ENCODE results near the gene BABAM2.

Gene BABAM2

DNA sequence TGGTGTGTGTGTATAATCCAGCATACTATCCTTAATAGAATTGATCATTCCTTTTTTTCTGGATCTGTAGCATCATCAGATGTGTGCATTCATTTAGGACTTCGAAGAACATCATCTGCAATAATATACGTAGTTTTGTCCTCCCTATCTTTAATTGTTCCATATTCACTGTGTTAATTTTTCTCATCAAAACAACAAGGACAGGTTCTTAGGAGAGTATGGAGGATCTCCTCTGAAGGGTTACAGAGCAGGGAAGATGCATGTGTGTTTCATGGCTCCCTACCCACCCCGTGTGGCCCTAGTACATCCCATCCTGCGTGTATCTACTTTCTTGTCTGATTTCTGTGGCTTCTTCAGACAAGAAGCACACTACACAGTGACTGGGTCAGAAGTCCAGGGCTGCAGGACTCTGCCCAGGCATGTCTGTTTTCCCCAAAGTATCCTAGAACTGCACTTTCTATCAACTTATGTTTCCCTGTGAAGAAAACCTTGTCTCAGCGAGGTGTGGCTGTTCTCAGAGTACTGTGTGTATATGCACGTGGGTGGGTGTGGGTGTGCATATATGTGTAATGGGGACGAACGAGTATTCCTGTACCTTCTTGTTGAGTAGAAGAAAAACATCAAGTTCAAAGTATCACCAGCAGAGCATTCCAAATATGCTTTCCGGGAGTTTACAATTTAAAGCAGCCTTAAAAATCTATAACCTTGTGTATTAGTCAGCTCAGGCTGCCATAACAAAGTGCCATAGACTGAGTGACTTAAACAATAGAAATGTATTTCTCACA, 281.8 kb downstream of the BABAM2 start:
- DNase-seq = no peak

DNA sequence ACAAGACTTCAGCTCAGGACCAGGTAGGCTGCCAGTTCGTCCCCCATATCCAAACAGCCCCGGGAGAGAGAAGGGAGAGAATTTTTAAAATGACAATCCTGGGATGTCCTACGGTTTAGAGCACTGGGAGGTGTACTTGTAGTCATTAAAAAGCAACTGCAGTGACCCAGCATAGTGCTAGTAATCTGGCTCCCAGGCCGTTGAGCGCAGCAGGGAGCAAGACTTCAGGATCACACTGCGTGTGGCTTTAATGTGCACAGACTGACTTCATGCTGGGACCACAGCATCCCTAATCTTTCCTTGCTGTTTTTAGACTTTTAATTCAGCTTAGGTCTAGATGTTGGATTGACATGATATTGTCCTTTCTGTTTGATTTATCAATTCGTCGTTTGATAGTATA, 282.8 kb downstream of the BABAM2 start:
- DNase-seq = no peak

DNA sequence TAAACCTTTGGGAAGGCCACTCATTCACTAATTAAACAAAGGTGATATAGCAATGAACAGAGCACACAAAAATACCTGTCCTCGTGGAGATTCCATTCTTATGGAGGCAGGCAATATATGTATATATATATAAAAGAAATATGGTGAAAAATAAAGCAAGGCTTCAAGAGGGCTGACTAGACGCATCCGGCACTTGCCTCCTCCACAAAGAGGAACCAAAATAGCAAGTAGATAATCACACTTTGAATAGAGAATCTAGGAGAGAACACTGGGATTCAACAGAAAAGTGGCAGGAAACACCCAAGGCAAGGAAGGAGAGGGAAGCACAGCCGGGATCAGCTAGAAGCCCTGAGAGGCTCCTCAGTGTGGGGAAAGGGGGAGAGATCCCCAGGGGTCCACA, 283.7 kb downstream of the BABAM2 start:
- DNase-seq = no peak

DNA sequence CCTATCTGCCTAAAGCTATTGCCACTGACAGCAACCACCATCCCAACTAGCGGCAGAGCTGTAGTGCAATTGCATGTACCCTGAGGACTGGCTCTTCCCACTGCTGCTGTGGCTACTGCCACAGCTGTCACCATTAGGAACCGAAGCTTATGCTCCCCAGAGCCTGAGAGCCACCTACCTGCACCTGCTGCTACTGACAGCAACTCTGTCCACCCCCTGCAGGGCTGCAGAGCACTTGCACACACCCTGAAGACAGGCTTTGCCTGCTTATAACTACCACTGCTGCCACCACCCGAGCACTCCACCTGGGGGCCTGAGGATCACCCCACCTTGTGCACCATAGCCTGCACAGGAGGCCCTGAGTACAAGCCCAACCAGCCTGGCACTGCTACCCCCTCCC, 284.5 kb downstream of the BABAM2 start:
- DNase-seq = no peak

DNA sequence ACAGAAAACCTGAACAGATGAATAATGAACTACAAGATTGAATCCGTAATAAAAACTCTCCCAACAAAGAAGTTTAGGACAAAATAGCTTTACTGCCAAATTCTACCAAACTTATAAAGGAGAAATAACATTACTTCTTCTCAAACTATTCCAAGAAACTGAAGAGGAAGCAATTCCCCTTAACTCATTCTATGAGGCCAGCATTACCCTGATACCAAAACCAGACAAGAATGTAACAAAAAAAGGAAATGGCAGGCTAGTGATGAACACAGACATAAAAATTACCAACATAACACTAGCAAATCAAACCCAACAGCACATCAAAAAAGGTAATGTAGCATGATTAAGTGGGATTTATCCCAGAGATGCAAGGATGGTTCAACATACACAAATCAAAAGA, 288.4 kb downstream of the BABAM2 start:
- DNase-seq = no peak

DNA sequence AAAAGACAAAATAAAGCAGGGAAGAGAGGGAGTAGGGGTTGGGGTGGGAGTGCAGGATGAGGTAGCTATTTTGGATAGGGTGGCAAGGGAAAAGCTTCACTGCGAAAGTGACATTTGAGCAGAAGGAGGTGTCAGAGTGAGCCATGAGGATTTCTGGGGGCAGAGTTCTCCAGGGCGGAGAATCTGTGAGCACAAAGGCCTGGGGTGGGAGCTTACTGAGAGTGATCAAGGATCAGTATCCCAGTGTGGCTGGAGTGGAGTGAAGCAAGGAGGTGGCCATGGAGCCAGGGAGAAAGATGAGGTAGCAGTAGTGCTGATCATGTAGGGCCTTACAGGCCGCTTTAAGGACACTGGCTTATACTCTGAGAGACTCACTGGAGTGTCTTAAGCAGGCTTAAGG, 291.3 kb downstream of the BABAM2 start:
- DNase-seq = no peak

DNA sequence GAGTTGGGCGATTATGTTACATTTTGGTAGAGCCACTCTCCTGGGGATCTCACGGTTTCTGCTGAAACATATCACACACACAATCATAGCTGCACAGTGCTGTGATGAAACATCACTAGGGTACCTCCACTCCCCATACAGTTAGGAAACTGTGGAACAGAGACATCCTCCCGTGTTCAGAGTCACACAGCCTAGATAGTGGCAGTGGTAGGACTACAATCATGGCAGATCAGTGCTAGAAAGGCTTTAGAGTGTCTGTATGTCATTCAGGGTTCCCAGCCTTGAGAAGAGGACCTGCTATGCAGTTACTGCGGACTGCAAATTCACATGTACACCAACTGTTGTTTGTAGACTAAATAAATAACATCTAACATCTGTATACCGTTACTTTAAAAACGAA, 291.8 kb downstream of the BABAM2 start:
- no peak for DNase-seq

DNA sequence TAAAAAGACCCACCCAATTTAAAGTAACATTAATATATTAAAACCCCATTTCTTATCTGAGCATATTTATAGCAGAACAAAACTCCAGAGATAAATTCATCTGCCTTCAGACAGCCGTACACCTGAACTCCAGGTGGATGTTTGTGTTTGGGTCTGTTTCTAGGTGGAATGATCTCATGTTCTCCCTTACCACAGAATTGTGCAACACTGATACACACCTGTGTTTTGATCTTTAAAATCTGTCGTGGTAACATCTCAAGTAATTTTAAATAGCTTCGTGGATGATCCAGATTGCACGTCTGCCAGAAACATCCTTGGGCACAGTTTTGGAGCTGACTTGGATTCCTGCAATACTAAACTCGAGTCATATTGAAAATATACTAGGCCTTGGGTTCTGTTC, 294.6 kb downstream of the BABAM2 start:
- no peak for DNase-seq

DNA sequence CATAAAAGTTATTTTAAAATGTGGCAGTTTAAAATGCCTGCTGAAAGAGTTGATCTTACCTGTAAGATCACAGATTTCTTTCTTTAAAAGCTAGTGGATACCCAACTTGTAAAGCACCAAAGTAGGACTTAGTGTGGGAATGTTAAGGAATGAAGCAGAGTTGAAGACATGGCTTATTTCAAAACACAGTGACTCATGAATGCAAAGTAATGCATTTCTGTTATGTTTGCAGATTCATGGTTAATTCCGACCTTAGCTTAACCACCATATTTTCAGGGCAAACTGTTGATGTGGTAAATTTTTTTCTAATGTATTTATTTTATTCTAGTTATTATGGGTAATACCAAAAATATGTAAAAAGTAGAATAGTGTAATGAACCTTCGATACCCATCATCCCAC, 295.4 kb downstream of the BABAM2 start:
- DNase-seq = no peak

DNA sequence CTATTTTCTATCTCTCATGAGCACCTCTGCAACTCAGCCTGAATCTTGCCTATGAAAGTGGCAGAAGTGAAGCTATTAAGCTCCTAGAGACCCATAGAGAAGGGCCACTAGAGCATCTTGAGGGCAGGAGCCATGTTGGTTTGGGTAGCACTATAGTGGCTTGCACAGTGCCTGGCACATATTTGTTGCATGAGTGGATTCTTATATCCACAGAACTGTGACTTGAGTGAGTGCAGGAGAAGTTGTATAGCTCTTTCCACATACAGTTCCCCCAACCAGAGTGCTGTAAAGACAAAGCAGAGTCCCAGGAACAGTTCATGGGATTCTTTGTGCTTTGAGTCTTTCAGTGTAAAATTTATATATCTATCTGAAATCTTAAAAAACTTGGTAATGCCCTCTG, 296.7 kb downstream of the BABAM2 start:
- no peak for DNase-seq

DNA sequence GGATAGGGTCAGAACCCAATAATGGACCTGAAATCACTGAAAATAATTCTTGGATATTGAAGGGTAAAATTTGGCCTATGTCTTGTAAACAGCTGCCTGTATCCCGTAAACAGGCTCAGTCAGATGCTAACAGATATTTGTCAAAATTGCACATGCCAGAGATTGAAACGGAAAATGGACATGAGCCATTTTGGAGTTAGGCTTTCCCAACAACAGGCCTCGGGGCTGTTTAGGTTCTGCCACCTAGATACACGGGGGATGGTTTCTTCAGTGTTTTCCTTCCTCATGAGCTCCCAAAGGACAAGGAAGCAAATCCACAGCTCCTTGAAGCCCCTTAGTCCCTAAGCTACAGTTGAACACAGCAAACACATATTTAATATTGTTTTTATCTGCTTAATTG, 297.9 kb downstream of the BABAM2 start:
- no peak for DNase-seq

DNA sequence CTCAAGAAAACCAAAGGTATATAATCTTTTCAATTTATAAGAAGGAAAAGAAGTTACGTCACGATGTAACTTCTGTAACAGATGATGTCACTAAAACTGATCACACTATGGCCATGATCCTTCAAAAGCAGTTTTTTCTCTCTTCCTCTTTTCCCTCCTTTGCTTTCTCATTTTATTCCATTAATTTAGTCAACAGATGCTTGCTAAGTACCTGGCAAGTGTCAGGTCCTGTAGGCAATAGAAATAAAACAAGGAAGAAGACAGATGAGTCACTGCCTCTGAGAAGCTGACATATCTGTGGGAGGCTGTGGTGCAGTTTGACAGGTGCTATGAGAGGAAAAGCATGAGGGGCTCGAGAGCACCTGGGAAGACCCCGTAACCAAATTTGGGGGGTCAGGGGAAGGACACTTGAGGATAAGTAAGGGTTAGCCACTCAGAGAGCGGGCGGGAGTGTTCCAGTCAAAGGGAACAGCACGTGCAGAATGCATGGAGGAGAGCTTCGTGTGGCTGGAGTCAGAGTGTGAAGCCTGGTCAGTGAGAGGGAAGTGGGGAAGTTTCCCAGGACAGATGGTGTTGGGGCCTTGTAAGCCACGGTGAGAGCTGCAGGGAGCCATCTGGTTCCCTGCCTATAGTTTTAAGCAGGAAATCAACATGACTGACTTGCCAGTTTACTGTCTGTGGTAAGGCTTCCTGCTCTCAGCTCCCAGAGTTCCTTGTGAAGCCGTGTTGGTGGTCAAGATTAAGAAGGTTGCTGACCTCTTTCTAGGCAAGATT, 303.3 kb downstream of the BABAM2 start:
- no peak for DNase-seq

DNA sequence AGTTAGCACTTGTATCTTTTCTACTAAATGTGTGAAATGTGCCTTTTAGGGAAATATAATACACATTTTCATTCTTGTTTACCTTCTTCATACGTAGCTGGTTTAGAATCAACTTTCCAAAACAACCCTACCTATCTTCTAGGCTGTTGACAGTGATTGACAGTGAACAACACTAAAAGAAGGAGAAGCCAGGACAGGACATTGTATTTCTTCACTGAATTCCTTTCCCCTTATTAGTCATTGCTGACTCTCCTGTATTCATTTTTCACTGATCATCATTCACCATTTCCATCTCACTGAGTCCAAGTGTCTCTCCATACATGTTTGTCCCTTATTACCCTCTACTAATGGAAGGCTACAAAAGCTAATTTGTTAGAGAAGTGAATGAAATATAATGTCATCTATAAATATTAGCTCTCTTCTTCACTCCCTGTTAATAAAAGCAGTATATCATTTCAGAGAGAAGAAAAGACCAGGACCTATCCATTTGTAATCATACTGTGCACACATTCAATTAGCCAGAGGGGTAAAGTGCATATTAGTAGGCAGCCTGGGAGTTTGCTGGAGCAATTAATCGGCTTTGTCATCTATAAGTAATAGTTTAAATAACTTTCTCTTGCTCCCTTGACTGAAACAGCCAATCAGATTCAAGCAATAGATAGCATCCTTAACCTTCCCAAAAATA, 309.6 kb downstream of the BABAM2 start:
- no peak for DNase-seq

DNA sequence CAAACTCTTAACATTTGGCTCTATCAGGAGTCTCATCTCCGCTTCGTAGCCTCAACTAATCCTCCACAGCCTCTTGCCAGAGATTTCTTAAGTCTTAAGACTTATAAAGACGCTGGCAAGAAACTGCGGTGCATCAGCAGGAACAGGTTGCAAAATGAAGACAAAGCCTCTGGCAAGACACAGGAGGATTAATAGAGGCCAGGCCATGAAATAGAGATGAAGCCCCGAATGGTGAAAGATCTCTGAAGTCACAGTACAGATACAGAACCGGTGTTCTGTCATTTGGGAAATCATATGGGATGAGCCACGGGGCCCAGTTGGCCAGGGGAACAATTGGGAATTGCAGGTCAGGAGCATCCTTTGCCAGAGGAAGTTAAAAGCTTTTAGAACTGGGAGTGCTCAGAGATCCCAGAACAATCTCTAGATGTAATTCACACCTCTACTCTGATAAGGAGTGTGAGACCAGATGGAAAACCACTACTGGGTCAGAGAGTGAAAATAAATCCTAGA, 311.2 kb downstream of the BABAM2 start:
- no peak for DNase-seq

DNA sequence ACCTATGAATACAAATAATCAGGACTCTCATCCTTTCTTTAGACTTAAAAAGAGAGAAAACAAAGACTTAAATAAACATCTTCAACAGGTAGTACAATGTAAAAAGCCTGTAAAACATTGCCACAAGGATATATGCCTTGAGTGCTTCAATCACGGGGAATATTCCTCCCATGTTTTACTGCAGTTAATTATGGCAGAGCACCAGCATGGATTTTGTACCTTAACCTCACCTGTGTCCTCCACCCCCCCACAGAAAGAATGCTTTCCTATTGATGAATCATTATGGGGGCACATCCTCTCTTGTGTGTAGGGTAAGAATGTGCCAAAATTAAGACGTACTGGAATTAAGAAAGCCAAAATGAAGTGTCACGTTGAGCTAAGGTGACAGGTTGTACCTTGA, 312.2 kb downstream of the BABAM2 start:
- no peak for DNase-seq

DNA sequence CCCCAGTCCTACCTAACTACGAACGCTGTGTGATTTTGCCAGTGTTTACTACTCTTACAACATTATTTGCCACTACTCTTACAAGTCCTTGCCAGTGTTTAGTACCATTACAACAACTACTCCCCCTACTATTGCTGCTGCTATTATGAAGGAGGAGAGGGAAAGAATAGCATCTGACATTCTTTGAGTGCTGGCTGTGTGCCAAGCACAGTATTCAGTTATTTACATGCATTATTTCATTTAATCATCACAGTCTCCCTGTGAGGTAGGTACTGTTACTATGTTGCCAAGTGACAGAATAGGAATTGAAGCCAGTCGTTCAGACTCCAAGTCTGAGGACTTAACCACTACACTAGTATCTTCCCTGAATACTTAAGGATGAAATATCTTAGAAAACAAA, 316.2 kb downstream of the BABAM2 start:
- DNase-seq = no peak

DNA sequence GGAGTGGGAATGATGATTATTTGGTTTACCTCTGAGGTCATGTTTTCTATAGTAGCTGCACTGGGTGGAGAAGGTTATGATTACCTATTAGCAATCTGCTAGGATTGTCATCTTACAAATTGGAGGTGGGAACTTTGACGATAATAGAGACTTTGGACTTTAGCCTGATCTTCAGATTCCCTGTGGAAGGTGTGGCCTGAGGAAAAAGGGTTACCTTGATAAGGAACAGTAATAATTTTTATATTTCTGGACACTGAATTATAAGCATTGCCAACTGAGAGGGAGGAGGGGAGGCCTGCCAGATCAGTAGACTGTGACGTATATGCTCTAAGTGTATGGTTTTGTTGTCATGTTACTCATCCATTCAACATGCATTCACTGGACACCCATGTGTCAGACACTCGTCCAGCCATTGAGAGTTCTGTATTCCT, 318.7 kb downstream of the BABAM2 start:
- no peak for DNase-seq

DNA sequence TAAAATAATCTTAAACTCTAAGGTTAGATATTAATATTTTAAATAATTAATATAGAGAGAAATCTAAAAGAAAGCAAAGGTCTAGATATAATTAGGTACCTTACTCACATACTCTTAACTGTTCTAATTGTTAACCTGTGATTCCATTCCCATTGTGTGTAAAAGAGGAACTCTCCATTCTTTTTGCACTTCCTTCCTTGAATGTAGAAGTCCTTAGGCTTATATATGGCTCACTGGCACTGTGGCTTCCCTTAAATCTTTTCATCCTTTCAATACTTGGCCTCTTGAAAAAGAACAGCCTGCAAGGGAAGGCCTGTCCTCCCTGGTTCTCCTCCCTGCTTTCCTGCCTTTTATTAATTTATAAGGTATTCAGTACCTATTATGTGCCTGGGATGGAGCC, 319.3 kb downstream of the BABAM2 start:
- DNase-seq = no peak

DNA sequence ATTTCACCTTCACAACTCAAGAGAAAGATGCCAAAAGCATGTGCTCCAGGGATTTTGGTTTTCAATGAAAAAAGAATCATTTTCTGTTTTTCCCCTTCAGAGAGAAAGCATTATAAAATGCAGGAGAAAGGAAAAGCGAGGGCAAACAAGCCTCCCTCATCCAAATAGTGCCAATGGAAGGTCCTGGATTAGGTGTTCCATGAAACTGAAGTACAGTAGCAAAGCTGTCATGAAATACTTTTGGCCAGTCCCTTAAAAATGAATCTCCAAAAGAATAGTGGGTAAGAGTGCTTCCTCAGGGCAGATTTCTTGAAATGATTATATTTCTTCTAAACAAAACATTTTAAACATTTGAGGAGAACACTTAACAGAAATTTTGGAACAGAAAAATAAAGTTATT, 320.0 kb downstream of the BABAM2 start:
- no peak for DNase-seq

DNA sequence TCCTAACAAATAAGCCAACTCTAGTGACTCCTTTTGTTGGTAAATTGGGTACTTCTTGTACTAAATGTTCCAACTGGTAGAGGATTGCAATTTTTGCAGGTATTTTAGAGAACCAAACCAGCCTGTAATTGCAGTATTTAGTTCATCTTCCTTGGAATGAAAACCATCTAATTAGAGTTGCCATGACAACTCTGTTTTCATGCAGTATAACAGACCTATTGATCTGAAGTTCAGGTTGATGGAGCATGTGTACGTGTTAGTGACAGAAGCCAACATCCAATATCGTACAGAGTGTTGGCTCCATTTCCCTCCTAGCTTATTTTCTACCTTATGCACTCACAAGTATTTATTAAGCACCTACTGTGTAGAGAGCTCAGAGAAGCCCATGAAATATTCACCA, 325.8 kb downstream of the BABAM2 start:
- no peak for DNase-seq

DNA sequence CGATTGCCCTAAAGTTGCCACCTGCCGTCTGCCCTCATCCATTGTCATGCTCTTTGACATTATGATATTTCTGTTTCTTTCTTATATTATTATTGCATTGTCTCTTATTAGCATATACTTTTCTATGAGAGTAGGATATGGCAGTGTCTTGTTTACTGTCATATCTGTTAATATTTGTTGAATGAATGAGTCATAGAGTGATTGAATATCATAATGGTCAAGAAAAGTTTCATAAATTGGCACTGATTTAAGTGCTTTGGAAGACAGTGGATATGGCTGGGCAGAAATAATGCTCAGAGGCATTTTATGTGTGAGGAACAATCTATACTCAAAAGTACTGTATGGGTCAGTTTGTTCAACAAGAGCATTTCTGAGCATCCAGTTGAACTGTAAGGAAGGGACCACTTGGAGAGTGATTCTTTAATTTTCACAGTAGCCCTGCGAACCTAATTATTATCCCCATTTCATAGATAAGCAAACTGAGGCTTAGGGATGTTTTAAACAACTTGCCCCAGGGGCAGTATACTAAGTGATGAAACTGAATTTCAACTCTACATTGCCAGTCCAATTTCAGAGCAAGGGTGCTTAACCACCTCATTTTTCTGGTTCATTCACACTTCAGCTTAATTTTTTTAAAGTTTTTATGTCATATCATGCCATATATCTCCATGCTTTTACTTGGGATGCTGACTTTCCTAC, 326.7 kb downstream of the BABAM2 start:
- no peak for DNase-seq

DNA sequence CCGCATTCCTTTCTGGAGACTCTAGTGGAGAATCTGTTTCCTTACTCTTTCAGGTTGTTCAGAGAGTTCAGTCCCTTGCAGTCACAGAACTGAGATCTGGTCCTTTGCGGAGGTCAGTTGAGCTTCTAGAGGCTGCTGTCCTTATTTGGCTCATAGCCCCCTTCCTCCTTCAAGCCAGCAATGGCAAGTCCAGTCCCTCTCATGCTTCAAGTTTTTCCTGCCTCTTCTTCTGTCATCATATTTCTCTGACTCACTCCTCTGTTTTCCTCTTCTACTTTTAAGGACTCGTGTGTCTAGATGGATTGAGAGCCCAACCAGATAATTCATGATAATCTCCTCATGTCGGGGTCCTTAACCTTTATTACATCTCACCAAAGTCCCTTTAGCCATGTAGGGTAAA, 328.6 kb downstream of the BABAM2 start:
- DNase-seq = no peak

DNA sequence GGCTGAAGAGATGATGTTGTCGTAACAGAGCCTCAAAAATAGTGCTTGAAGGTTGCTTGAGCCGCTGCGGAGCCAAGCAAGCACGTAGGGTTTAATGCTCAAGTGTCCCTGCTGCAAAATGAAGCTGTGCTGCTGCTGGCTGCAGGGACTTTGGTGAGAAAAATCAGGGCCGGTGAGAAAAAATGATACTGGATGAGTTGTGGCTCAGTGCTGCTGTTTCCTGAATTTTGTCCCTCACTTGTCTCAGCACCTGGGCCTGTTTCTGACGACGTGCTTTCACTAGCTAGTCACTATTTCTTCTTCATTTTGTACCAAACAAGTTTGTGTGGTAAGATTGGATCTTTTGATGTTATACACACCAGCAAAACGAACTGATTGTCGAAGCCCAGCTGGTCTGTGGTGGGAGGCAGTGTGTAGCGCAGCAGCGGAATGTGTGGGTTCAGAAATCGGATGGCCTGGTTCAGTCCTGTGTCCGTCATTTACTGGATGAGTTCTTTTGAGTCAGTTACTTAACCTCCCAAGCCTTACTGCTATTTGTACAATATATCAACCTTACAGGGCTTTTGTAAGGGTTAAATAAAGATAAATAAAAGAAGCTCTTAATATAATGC, 329.3 kb downstream of the BABAM2 start:
- DNase-seq = no peak
